SK-N-SH treated with all-trans-retinoic acid at 6 μM for 48 hours (cell line): Measurements from ENCODE around the gene BANP.
"Not testable (repeated sequence)": the region's sequence is repeated elsewhere in the genome, so short reads cannot be mapped to it uniquely, and the experiment has no call there.

Source experiments
- ATAC-seq: fragments of 200-7000 bp; cut with Tn5 transposase; 3 replicates; pipeline ENCODE4 v1.9.1; 2020; ENCODE audit warnings: mild to moderate bottlenecking, moderate library complexity
- ARNTL ChIP-seq: fragments of 450-650 bp; formaldehyde crosslinking; IDR thresholded peaks from 2 replicates; pipeline ENCODE4 v1.5.0; 2020; ENCODE audit warnings: low read depth, mild to moderate bottlenecking, moderate library complexity, borderline replicate concordance
- CREB5 ChIP-seq: fragments of 250-450 bp; sonication (Bioruptor Pico); IDR thresholded peaks from 2 replicates; pipeline ENCODE4 v1.5.1; 2020; ENCODE audit warnings: low read depth, mild to moderate bottlenecking, moderate library complexity
- CSDC2 ChIP-seq: fragments of 250-450 bp; sonication (Bioruptor Pico); IDR thresholded peaks from 2 replicates; pipeline ENCODE4 v1.5.0; 2020; ENCODE audit warnings: mild to moderate bottlenecking, moderate library complexity
- CSRNP3 ChIP-seq: fragments of 250-450 bp; sonication (Bioruptor Pico); IDR thresholded peaks from 2 replicates; pipeline ENCODE4 v1.5.1; 2021; ENCODE audit warnings: mild to moderate bottlenecking, moderate library complexity
- GLIS3 ChIP-seq: fragments of 250-450 bp; sonication (Bioruptor Pico); IDR thresholded peaks from 2 replicates; pipeline ENCODE4 v1.5.0; 2020; ENCODE audit warnings: mild to moderate bottlenecking, moderate library complexity
- OSR1 ChIP-seq: fragments of 250-450 bp; sonication (Bioruptor Pico); IDR thresholded peaks from 2 replicates; pipeline ENCODE4 v1.8.0; 2022; ENCODE audit warnings: moderate library complexity, mild to moderate bottlenecking, inconsistent platforms
- PATZ1 ChIP-seq: fragments of 250-450 bp; sonication (Bioruptor Pico); IDR thresholded peaks from 2 replicates; pipeline ENCODE4 v1.8.0; 2020; ENCODE audit warnings: mild to moderate bottlenecking, moderate library complexity, borderline replicate concordance
- POU6F1 ChIP-seq: fragments of 250-450 bp; sonication (Bioruptor Pico); IDR thresholded peaks from 2 replicates; pipeline ENCODE4 v1.8.0; 2021; ENCODE audit warnings: low read depth, mild to moderate bottlenecking, moderate library complexity, borderline replicate concordance
- PPARA ChIP-seq: fragments of 250-450 bp; sonication (Bioruptor Pico); IDR thresholded peaks from 2 replicates; pipeline ENCODE4 v1.5.0; 2020; ENCODE audit warnings: mild to moderate bottlenecking, borderline replicate concordance
- RARB ChIP-seq: fragments of 250-450 bp; sonication (Bioruptor Pico); IDR thresholded peaks from 2 replicates; pipeline ENCODE4 v1.8.0; 2021; ENCODE audit warnings: mild to moderate bottlenecking, moderate library complexity
- SNAI2 ChIP-seq: fragments of 250-450 bp; sonication (Bioruptor Pico); IDR thresholded peaks from 2 replicates; pipeline ENCODE4 v1.5.0; 2020; ENCODE audit warnings: mild to moderate bottlenecking, moderate library complexity
- TCF4 ChIP-seq: fragments of 250-450 bp; sonication (Bioruptor Pico); IDR thresholded peaks from 2 replicates; pipeline ENCODE4 v1.8.0; 2021; ENCODE audit warnings: mild to moderate bottlenecking, moderate library complexity, borderline replicate concordance
- TOX ChIP-seq: fragments of 250-450 bp; sonication (Bioruptor Pico); IDR thresholded peaks from 2 replicates; pipeline ENCODE4 v1.8.0; 2021; ENCODE audit warnings: mild to moderate bottlenecking, moderate library complexity, borderline replicate concordance
- ZC3H10 ChIP-seq: fragments of 250-450 bp; sonication (Bioruptor Pico); IDR thresholded peaks from 2 replicates; pipeline ENCODE4 v1.5.1; 2021; ENCODE audit warnings: mild to moderate bottlenecking, moderate library complexity
- ZFP3 ChIP-seq: fragments of 250-450 bp; sonication (Bioruptor Pico); IDR thresholded peaks from 2 replicates; pipeline ENCODE4 v1.5.0; 2020; ENCODE audit warnings: mild to moderate bottlenecking, moderate library complexity
- ZFP30 ChIP-seq: fragments of 450-650 bp; formaldehyde crosslinking; IDR thresholded peaks from 2 replicates; pipeline ENCODE4 v1.5.0; 2022; ENCODE audit warnings: mild to moderate bottlenecking, moderate library complexity
- ZNF565 ChIP-seq: fragments of 450-650 bp; formaldehyde crosslinking; conservative IDR thresholded peaks from 2 replicates; pipeline ENCODE4 v1.5.0; 2020; ENCODE audit warnings: low read depth, mild to moderate bottlenecking, moderate library complexity
- ZNF70 ChIP-seq: fragments of 450-650 bp; formaldehyde crosslinking; IDR thresholded peaks from 2 replicates; pipeline ENCODE4 v1.5.0; 2020; ENCODE audit warnings: mild to moderate bottlenecking, moderate library complexity
- ZNF8 ChIP-seq: fragments of 450-650 bp; formaldehyde crosslinking; IDR thresholded peaks from 2 replicates; pipeline ENCODE4 v1.5.0; 2020; ENCODE audit warnings: mild to moderate bottlenecking, moderate library complexity

BANP gene

GRCh38 chr16:88015806-88016140, 64.5 kb downstream of the BANP start (continued):
- TF ChIP-seq CSRNP3 (CRISPR knock-in tag) (no peak), ZC3H10 (CRISPR knock-in tag) (no peak), PPARA (CRISPR knock-in tag) (no peak), ZFP3 (CRISPR knock-in tag) (no peak), PATZ1 (CRISPR knock-in tag) (no peak)

- not testable (repeated sequence) for ATAC-seq
Measured at GRCh38 chr16:88016386-88016785, 65.2 kb downstream of the BANP start.

GRCh38 chr16:88016964-88017363, 65.7 kb downstream of the BANP start:
- no peak for ATAC-seq
- TF ChIP-seq ZNF565 (CRISPR knock-in tag) (no peak), ZC3H10 (CRISPR knock-in tag) (no peak), POU6F1 (CRISPR knock-in tag) (no peak), PATZ1 (CRISPR knock-in tag) (no peak), CREB5 (CRISPR knock-in tag) (no peak), RARB (CRISPR knock-in tag) (no peak), SNAI2 (CRISPR knock-in tag) (no peak), ZFP3 (CRISPR knock-in tag) (no peak), TOX (CRISPR knock-in tag) (no peak), CSDC2 (CRISPR knock-in tag) (no peak), ZFP30 (CRISPR knock-in tag) (no peak)

- TF ChIP-seq PATZ1 (CRISPR knock-in tag) (no peak), SNAI2 (CRISPR knock-in tag) (no peak), ZNF70 (no peak), ZC3H10 (CRISPR knock-in tag) (no peak), ZNF565 (CRISPR knock-in tag) (no peak), TOX (CRISPR knock-in tag) (no peak), ZNF8 (CRISPR knock-in tag) (no peak), OSR1 (CRISPR knock-in tag) (no peak), ZFP3 (CRISPR knock-in tag) (no peak), RARB (CRISPR knock-in tag) (no peak), TCF4 (CRISPR knock-in tag) (no peak), ARNTL (CRISPR knock-in tag) (no peak), CSDC2 (CRISPR knock-in tag) (no peak), GLIS3 (CRISPR knock-in tag) (no peak)
- no peak for ATAC-seq
Measured at GRCh38 chr16:88017587-88018101, 66.4 kb downstream of the BANP start.

- not testable (repeated sequence) for ATAC-seq
Measured at GRCh38 chr16:88018382-88018781, 67.1 kb downstream of the BANP start.

- ATAC-seq: not testable (repeated sequence)
Measured at GRCh38 chr16:88019041-88019820, 68.0 kb downstream of the BANP start.
